ENCODE data around the gene ZFYVE16.
"Not testable (repeated sequence)": the region's sequence is repeated elsewhere in the genome, so short reads cannot be mapped to it uniquely, and the experiment has no call there.

ZFYVE16 gene

DNA sequence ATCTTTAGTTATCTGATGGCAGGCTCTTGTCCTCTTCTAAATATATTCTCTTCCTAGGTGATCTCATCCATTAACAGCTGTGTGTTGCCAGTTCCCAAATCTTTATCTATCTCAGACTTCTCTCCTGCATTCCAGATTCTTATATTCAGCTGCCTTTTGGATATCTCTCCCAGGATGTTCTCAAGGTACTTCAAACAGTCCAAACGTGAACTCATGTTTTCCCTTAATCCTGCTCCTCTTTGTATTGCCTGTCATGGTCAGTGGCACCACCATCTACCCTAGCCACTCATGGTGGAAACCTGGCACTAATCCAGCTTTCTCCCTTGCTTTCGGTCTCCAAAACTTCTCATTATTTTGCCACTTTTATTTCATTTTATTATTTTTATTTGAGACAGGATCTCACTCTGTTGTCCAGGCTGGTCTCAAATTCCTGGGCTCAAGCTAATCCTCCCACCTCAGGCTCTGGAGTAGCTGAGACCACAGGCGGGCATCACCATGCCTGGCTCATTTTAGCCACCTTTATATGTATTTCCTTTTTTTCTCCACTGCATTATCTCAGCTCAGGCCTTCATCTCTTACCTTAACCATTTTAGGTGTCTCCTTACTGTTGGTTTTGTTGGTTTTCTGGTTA, 3.8 kb downstream of the ZFYVE16 start:
- no peak for DNase-seq

DNA sequence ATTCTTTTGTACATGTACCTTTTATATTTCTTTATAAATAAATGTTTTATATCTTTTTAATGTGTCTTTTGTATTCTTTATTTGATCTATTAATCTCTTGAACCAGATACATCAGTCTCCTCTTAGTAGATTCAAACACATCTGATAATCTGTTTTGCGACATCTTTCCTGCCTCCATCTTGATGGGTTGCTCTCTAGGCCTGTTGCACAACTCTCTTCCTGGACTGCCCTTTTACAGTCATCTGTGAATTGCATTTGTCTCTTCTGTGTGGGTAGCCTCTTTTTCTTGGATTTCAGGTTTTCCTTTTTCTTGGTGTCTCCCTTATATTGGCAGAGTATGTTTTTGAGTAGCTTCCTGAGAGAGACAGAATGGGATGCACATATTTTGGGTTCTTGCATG, 6.2 kb downstream of the ZFYVE16 start:
- no peak for DNase-seq

DNA sequence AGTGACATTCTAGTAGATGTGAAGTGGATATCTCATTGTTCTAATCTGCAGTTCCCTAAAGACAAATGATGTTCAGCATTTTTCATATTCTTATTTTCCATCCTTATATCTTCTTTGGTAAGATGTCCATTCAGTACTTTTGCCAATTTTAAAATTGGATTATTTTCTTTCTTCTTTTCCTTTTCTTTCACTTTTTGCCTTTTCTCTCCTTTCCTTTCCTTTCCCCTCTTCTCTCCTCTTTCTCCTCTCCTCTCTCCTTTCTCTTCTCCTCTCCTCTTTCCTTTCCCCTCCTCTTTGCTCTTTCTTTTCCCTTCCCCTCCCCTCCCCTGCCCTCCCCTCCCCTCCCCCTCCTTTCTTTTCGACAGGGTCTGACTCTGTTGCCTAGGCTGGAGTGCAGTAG, 10.1 kb downstream of the ZFYVE16 start:
- no peak for DNase-seq

DNA sequence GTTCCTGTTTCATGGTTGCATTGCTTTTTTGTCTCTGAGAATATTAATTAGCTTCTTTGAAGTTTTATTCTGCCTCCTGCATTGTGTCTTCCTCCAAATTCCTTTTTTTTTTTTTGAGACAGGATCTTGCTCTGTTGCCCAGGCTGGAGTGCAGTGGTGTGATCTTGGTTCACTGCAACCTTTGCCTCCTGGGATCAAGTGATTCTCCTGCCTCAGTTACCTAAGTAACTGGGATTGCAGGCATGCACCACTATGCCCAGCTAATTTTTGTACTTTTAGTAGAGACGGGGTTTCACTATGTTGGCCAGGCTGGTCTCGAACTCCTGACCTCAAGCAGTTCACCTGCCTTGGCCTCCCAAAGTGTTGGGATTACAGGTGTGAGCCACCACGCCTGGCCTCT, 16.5 kb downstream of the ZFYVE16 start:
- not testable (repeated sequence) for DNase-seq

DNA sequence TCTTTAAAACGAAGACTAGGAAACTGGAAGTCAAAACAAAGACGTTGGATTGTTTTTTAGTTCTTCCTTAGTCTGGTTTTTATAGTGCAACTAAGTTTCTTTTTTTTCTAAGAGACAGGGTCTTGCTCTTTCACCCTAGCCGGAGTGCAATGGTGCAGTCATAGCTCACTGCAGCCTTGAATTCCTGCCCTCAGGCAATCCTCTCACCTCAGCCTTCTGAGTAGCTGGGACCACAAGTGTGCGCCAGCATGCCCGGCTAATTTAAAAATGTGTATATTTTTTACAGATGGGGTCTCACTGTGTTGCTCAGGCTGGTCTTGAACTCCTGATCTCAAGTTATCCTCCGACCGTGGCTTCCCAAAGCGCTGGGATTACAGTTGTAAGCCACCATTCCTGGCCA, 27.6 kb downstream of the ZFYVE16 start:
- no peak for DNase-seq

DNA sequence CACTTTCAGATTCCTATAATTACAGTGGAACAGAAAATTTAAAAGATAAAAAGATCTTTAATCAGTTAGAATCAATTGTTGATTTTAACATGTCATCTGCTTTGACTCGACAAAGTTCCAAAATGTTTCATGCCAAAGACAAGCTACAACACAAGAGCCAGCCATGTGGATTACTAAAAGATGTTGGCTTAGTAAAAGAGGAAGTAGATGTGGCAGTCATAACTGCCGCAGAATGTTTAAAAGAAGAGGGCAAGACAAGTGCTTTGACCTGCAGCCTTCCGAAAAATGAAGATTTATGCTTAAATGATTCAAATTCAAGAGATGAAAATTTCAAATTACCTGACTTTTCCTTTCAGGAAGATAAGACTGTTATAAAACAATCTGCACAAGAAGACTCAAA, 29.5 kb downstream of the ZFYVE16 start:
- DNase-seq, result no peak

DNA sequence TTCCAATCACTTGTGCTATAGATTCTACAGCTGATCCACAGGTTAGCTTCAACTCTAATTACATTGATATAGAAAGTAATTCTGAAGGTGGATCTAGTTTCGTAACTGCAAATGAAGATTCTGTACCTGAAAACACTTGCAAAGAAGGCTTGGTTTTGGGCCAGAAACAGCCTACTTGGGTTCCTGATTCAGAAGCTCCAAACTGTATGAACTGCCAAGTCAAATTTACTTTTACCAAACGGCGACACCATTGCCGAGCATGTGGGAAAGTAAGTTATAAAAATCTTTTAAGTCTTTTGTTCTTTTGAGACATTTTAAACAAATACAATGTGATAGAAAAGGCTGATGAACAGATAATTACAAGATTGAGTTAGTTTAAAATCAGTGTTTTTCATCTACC, 30.9 kb downstream of the ZFYVE16 start:
- DNase-seq, result no peak

DNA sequence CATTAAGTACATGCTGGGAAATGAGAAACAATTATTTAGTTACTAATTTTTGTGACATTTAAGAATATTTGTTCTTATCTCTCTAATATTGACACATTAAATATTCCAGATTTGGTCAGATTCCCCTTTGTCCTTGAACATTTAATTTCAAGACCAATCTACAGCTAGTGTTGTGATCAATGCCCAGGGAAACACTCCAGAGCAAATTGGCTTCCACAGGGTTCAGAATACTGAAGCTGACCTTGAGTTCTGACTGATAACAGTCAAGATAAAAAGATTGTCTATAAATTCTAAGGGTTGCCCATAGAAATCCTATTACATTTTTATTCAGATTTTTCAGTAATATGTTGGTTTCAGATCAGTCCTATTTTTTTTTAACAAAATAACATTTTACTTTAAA, 31.3 kb downstream of the ZFYVE16 start:
- no peak for DNase-seq

DNA sequence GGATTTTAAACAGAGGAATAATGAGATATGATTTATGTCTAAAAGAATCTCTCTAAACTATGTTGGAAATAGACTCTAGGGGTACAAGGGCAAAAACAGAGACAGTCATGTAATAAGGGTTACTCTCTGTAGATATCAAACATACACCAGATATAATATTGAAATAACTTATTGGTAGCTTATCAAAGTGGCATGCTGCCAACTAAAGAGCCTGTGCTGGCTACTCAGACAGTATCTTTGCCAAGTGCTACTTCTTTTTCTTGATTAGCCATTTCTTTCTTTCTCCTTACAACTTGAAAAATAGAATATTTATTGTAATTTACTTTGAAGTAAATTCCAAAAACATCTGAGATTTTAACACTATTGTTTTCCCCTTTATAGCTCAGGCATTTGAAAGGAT, 34.9 kb downstream of the ZFYVE16 start:
- DNase-seq, result no peak

DNA sequence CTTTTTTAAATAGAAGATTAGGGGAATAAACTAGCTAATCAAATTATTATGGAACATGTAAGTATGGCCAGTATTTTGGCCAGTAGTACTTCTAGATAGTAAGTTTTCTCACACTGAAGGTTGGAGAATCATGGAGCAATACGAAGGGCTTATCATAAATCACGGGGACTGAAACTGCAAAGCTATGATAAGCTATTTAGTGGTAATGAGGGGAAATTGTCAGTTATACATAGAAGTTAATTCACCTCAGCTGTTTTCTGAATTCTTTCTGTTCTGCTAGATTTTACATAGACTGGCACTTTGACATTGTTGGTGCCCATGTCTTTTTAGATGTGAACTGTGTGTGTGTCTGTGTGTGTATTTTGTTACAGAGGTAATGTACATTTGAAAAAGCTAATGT, 45.5 kb downstream of the ZFYVE16 start:
- no peak for DNase-seq

DNA sequence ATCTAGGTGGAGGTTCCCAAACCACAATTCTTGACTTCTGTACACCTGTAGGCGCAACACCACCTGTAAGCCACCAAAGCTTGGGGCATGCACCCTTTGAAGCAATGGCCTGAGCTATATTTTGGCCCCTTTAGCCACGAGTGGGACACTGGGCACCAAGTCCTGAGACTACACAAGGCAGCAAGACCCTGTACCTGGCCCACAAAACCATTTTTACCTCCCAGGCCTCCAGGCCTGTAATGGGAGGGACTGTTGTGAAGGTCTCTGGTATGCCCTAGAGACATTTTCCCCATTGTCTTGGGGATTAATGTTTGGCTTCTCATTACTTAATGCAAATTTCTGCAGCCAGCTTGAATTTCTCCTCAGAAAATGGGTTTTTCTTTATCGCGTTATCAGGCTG, 55.4 kb downstream of the ZFYVE16 start:
- no peak for DNase-seq

DNA sequence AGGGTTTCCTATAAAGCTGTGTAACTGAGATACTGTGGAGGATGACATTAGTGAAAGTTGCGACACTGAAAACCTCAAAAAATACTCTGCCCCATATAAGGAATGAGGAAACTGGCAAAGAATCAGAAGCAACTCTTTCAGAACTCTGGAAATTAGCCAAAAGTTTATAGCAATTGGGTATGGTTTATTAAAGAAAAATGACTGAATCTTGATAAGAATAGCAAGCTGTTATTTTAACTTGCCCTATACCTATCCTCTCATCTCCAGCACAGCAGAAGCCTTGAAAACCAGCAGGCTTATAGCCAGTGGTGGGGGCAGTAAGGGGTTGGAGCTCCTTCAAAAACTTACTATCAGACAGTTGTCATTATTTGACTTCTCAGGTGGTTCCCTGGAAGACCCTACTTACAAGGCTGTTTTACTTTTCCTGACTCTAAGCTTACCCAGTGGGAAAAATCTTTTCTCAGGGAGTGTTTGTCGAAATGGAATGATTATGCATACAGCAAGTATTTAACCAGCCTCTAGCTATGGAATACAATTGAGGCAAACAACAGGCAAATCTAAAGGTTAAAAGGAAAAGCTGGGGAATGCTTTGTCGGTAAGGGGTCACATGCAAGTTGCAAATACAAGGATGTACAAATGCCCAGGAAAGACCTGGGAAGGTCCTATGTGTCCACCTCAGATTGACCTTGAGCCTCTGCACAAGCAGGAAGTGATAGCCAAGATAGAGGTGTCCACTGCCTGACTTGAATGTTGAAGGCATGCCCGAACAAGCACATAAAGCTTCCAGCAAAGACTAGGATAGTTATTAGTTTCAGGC, 59.0 kb downstream of the ZFYVE16 start:
- DNase-seq, result no peak

DNA sequence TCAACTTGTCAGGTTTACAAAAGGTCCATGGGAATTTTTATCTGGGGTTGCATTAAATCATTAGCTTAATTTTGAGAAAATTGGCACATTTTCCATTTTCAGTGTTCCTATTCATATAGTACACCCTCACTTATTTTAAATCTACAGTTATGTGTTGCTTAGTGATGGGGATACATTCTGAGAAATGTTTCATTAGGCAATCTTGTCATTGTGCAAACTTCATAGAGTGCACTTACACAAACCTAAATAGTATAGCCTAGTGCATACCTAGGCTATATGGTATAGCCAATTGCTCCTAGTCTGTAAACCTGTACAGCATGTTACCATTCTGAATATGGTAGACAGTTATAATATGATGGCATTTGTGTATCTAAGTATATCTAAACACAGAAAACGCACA, 60.3 kb downstream of the ZFYVE16 start:
- DNase-seq, result no peak

DNA sequence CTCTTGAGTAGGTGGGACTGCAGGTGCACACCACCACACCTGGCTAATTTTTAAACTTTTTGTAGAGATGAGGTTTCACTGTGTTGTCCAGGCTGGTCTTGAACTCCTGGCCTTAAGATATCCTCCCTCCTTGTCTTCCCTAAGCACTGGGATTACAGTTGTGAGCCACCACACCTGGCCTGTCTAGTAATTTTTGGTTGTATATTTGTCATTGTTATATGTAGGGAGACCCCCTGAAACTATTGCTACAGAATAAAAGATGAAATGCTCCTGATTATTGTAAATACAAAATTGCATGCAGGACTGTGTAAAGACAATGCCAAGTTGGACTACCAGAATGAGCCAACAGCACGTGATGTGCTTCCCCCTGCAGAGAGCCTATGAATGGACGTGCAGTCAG, 62.8 kb downstream of the ZFYVE16 start:
- DNase-seq, result not testable (repeated sequence)

DNA sequence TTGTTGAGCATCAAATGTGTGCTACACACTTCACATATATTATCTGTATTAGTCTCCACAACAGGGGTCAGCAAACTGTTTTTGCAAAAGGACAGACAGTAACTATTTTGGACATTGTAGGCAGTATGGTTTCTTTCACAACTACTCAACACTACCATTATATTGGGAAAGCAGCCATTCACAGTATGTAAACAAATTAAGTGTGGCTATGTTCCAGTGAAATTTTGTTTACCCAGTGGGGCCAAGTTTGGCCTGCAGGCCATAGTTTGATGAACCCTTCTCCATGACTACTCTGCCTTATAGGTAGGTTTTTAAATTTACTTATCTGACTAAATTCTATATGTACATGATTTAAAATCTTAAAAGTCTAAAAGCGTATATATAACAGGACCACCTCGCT, 67.1 kb downstream of the ZFYVE16 start:
- DNase-seq, result no peak

DNA sequence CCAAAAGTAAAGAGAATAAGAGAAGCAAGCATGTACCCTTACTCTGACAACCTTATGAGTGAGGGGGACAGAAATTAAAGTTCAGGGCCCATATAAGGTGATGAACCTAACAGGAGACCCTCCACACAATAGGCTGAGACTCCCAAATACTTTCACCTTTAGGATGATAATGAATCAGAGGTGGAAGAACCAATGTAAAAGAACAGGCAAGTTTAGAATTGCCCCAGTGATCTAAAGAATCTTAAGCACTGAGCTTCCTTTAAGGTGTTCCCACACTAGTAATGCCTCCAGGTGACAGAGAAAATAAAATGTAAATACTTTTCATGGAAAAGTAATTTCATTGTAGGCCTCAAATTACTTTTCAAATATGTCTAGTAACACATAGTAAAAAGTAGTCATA, 71.8 kb downstream of the ZFYVE16 start:
- no peak for DNase-seq

DNA sequence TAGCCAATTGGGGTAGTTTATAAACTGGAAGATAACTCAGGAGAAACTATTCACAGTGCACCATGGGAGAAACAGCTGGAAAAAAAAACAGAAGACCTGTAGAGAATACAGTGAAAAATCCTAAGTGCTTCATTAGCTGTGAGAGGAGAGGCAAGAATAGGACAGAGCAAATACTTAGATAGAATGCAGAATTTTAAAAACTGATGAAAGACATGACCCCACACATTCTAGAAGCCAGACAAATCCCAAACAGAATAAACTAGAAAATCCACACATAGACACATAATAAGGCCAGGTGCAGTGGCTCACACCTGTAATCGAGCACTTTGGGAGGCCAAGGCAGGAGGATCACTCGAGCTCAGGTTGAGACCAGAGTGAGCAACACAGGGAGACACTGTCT, 72.5 kb downstream of the ZFYVE16 start:
- DNase-seq, result no peak

DNA sequence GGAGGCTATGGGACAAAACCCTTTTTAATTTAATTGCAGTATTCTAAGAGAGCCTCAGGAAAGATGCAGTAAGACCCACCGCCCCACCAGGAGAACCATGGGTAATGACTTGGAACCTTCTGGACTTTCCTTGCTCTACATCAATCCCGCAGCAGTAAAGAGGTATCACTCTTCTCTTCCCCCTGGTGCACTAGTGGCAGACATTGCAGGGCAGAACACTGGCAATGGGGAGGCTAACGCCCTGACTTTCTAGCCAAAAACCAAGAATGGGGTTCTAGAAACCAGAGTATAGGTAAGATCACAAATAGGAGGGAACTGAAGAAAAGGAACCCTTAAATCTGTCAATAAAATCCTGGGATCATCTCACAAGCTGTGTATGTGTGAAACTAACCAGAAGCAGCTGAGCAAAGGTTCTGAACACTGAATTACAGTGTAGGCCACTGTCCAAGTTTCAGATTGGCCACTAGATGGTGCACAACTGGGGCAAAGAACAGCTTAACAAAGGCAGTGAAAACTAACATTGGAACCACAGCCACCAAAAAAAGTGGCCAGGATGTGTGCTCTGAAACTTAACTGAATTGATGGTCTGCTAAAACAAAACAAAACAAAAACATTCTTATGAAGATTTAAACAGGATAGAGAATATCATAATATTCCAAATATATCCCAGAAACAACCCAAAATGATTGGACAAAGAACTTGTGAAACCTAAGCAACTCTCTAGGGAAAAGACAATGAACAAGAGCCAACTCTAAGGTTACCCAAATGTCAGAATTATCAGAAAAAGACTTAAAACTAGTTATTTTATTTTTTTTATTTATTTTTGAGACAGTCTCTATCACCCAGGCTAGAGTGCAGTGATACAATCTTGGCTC, 73.4 kb downstream of the ZFYVE16 start:
- no peak for DNase-seq

DNA sequence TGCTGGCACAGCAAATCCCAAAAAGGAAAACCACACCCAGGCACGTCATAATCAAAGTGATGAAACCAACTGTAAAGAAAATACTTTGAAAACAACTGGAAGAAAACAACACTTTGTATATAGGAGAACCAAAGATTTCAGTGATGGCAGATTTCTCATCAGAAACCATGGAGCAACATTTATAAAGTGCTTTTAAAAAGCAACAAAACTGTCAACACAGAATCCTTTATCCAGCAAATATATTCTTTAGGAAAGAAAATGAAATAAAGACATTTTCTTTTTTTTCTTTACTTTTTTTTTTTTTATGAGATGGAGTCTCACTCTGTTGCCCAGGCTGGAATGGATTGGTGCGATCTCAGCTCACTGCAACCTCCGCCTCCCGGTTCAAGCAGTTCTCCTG, 74.7 kb downstream of the ZFYVE16 start:
- no peak for DNase-seq

DNA sequence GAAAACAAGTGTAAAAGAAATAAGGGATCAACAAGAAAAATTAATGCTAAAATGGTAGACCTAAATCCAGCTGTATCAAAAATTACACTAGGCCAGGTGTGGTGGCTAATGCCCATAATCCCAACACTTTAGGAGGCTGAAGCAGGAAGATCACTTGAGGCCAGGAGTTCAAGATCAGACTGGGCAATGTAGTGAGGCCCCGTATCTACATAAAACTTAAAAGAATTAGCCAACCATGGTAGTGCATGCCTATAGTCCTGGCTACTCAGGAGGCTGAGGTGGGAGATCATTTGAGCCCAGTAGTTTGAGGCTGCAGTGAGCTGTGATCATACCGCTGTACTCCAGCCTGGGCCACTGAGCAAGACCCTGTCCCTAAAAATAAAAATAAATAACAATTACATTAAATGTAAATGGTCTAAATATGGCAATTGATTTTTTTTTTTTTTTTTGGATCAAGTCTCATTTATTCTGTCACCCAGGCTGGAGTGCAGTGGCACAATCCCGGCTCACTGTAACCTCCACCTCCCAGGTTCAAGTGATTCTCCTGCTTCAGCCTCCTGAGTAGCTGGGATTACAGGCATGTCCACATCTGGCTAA, 75.9 kb downstream of the ZFYVE16 start:
- no peak for DNase-seq

DNA sequence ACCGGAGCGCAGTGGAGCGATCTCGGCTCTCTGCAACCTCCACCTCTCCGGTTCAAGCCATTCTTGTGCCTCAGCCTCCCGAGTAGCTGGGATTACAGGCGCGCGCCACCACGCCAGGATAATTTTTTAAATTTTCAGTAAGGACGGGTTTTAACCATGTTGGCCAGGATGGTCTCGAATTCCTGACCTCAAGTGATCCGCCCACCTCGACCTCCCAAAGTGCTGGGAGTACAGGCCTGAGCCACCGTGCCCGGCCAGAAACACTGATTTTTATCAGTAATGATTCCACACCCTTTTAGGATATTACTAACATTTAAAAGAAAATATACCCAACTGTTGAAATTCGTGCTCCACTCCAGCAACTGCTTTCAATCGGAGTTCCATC, 79.6 kb downstream of the ZFYVE16 start:
- DNase-seq, result no peak

DNA sequence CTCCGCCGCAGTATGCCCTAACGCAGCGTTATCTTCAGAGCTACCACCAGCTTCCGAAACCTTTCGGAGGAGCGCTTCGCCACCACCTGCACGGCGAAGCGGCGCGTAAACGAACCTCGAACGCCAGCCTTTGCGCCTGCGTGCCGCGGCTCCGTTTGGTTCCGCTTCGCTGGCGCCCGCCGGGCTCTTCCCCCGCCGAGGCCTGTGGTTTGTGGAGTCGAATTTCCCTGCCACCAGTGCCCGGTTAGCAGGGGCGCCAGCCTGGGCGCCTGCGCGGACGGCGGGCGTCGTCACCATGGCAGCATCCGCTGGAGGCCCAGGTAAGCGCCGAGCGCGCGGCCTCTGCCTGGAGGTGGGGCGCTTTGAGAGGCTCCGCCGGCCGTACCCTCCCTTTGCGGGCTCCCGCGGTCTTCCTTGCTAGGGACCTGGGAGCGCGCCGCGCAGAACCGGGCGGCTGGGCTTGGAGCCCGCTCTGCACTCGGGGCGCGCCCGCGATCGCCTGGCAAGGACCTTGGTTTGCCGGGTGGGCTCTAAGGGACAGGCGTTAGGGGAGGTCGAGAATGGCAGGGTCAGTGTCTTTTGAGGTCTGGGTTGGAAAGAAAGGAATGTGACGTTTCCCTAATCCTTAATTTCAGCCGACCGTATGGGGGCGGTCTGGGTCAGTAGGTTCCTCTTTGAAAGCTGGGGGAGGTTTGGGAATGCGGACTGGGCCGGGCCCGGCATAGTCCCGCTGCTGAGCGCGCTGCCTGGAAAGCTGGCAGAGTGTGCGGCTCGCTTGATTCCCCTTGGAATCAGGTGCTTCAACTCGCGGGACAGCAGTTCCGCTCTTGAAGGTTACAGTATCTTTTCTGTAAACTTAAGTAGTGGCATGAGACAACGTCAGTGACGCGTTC, 80.2 kb downstream of the ZFYVE16 start, which contains the start of gene FAM151B:
Gene FAM151B (plus strand): TSS at position 272 of the 893 bp plus-strand sequence. CDS start 24 bp downstream, at position 296.
- DNase-seq, result peak; percentile 67
